PFSK-1 (cell line): ENCODE measurements around the gene STH.

Source experiments
- FOXP2 ChIP-seq: optimal IDR thresholded peaks from 2 replicates; pipeline ENCODE3; 2011; ENCODE audit warnings: borderline replicate concordance, control low read depth, inconsistent platforms; ENCODE audit not compliant: insufficient read depth; ENCODE audit errors: extremely low read length, extremely low read depth
- POLR2AphosphoS5 ChIP-seq: IDR thresholded peaks from 2 replicates; pipeline ENCODE4 v1.6.1; 2012; ENCODE audit warnings: low read depth, mild to moderate bottlenecking, control low read depth, low read length, moderate library complexity
- REST ChIP-seq, 2 experiments: IDR thresholded peaks; 2 replicates each; pipeline versions ENCODE4 v1.6.1 to v1.8.0; 2011 to 2012; ENCODE audit warnings: low read depth in 2 of 2, low read length in 2 of 2, control low read depth in 1 of 2, inconsistent platforms in 1 of 2, mild to moderate bottlenecking in 1 of 2, moderate library complexity in 1 of 2; ENCODE audit not compliant: insufficient read depth in 1 of 2
- SIN3A ChIP-seq: IDR thresholded peaks from 2 replicates; pipeline ENCODE4 v1.6.1; 2012; ENCODE audit warnings: mild to moderate bottlenecking, low read length, moderate library complexity, borderline replicate concordance; ENCODE audit not compliant: insufficient read depth
- TAF1 ChIP-seq: IDR thresholded peaks from 2 replicates; pipeline ENCODE4 v1.6.1; 2012; ENCODE audit warnings: low read length, control low read depth, borderline replicate concordance; ENCODE audit not compliant: insufficient read depth

STH gene

DNA sequence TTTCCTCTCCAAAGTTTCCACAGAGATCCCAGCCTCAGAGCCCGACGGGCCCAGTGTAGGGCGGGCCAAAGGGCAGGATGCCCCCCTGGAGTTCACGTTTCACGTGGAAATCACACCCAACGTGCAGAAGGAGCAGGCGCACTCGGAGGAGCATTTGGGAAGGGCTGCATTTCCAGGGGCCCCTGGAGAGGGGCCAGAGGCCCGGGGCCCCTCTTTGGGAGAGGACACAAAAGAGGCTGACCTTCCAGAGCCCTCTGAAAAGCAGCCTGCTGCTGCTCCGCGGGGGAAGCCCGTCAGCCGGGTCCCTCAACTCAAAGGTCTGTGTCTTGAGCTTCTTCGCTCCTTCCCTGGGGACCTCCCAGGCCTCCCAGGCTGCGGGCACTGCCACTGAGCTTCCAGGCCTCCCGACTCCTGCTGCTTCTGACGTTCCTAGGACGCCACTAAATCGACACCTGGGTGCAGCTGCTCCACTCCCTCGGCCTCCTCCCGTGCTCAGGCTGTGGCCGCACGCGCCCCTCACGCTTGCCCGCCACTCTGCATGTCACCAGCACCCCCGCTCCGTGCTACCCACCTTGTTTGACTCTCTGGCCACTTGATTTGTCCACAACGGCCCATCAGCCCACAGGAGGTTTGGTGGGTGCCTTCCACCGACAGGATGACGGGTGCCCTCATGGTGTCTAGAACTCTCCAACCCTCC lies 15.3 kb upstream of the STH start:
- no peak for TF ChIP-seq POLR2AphosphoS5
- no peak for TF ChIP-seq TAF1
- no peak for TF ChIP-seq FOXP2
- TF ChIP-seq REST (IDR thresholded peaks at IDR 0.05; ENCODE audit: insufficient read depth in 1 of 2, low read depth in 2 of 2, low read length in 2 of 2) = no peak
- no peak for TF ChIP-seq SIN3A

DNA sequence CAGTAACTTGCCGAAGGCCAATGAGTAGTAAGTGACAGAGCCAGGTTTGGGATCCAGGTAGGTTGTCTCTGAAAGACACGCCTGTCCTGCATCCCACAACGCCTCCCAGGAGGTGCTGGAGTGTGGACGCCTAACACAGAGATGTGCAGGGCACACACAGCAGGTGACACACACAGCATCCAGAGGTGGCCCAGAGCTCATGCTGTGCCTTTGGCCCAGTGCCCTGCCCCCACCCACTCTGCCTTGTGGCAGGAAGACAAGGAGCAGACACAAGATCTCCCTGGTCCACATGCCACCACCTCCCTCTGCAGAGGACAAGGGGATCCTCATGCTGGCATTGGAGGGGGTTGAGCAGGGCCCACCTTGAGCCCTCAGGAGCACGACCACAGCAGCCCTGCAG lies 14.7 kb upstream of the STH start:
- TF ChIP-seq REST (IDR thresholded peaks at IDR 0.05; ENCODE audit: insufficient read depth in 1 of 2, low read depth in 2 of 2, low read length in 2 of 2) = no peak
- TF ChIP-seq FOXP2 = no peak
- TF ChIP-seq POLR2AphosphoS5 = no peak
- TF ChIP-seq SIN3A = no peak
- TF ChIP-seq TAF1 = no peak

DNA sequence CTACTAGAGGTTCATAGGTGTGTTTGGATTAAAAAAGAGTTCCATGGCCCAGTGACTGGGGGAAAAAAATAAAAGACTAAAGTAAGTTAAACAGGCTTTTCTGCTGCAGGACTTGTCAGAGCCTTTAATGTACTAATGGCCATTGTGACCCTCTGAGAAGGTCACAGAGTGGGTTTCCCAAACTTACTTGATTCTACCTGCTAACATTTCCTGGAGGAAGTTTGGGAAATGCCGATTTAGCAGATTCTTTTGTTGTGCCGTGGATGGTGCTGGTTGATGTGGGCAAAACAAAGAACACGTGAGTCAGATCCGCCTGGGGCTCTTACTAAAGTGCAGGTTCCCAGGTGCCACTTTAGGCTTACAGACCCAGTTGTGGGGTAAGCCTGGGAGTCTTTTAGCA lies 13.6 kb upstream of the STH start:
- TF ChIP-seq REST (IDR thresholded peaks at IDR 0.05; ENCODE audit: insufficient read depth in 1 of 2, low read depth in 2 of 2, low read length in 2 of 2) = no peak
- TF ChIP-seq SIN3A = no peak
- no peak for TF ChIP-seq TAF1
- TF ChIP-seq POLR2AphosphoS5 = no peak
- no peak for TF ChIP-seq FOXP2

GRCh38 chr17:45986056-45986455 lies 13.0 kb upstream of the STH start:
- TF ChIP-seq FOXP2 (no peak), SIN3A (no peak), REST (IDR thresholded peaks at IDR 0.05; ENCODE audit: insufficient read depth in 1 of 2, low read depth in 2 of 2, low read length in 2 of 2) (no peak), TAF1 (no peak), POLR2AphosphoS5 (no peak)

DNA sequence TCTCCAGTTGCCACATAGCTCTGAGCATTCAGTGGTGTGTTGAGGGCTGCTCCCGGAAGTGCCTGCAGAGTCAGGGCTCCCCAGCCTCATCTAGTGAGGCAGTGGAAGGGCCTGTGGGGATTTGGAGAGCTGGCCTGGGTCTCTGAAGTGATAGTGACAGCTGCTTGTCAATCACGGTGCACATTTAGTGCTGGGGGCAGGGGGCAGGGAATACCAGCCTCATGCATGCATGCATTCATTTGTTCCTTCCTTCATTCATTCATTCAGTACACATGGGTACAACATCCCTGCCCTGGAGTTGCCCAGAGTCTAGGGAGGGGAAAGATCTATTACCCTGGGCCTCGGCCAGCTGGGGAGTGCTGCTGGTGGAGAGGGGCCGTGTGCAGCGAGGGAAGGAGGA lies 11.3 kb upstream of the STH start:
- no peak for TF ChIP-seq REST (IDR thresholded peaks at IDR 0.05; ENCODE audit: insufficient read depth in 1 of 2, low read depth in 2 of 2, low read length in 2 of 2)
- no peak for TF ChIP-seq SIN3A
- no peak for TF ChIP-seq POLR2AphosphoS5
- no peak for TF ChIP-seq TAF1
- TF ChIP-seq FOXP2 = no peak
